AG10803 (cell line): ENCODE data around the gene GRAMD2A.

ENCODE experiments used
- DNase-seq: peaks from one replicate; pipeline ENCODE4 v3.0.0; 2010; ENCODE audit warnings: low read depth
- H3K4me3 ChIP-seq: 2 replicates; pipeline ENCODE4 v1.5.1; 2011; ENCODE audit warnings: mild to moderate bottlenecking, low read length, control low read depth
- TF ChIP-seq, protein P1 (sequence below): conservative IDR thresholded peaks from 2 replicates; pipeline ENCODE4 v1.5.1; 2011; ENCODE audit warnings: mild to moderate bottlenecking, low read length, control low read depth, inconsistent platforms

The GRAMD2A gene

DNA sequence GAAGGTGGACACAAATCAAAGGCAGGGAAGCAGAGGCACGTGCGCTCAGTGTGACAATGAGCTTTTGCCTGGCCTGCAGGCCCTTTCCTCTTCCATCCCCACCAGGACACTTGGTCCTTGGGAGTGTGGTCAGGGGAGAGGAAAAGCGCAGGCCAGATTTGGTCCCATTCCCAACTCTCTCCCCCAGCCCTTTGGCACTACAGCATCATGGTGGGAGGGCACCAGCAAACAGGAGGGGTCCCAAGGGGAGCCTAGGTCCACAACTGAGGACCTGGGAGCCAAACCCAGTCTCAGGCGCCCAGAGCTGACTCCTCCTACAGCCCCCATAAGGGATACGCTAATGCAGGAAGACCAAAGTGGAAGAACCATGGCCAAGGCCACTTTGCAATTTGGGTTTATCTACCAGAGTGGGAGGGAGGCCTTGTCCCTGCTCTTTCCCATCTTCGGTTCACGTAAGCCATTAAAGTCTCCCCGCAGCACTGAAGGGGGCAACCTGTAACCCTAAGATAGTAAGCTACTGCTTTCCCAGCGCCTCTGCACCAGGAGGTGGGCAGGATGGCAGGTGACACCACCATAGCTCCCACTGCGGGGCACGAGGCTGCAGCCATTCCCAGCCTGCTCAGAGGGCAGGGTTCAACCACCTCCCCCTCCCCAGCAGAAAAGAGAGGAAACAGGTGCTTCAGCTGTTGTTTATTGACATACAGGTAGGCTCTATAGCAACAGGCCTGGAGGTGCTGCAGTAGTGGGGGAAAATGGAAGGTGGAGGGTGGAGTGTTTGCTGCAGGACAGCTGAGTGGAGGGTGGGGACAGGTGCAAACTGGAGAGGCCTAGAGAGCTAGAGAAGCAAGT is 993 bp upstream of the GRAMD2A start:
- no peak for DNase-seq
- TF ChIP-seq, protein P1, sequence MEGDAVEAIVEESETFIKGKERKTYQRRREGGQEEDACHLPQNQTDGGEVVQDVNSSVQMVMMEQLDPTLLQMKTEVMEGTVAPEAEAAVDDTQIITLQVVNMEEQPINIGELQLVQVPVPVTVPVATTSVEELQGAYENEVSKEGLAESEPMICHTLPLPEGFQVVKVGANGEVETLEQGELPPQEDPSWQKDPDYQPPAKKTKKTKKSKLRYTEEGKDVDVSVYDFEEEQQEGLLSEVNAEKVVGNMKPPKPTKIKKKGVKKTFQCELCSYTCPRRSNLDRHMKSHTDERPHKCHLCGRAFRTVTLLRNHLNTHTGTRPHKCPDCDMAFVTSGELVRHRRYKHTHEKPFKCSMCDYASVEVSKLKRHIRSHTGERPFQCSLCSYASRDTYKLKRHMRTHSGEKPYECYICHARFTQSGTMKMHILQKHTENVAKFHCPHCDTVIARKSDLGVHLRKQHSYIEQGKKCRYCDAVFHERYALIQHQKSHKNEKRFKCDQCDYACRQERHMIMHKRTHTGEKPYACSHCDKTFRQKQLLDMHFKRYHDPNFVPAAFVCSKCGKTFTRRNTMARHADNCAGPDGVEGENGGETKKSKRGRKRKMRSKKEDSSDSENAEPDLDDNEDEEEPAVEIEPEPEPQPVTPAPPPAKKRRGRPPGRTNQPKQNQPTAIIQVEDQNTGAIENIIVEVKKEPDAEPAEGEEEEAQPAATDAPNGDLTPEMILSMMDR, result no peak
- no peak overlapping the region for H3K4me3 ChIP-seq

DNA sequence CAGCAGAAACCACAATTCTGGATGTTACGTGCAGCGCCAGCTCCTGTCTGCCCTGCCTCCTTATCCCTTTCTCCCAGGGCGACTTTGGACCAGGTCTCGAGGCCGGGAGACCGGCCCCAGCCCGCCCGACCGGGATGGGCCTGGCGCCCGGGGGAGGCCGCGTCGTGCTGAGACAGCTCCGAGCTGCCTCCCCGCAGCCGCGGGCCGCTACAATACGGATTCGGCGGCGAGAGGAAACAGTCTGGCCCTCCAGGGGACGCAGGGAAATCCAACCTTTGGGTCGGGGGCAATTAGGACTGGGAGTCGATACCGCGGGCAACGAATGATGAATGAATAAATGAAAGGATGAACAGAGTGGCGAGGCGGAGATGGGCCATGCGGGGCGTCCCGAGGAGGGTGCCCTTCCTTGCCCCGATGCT is 537 bp downstream of the GRAMD2A start:
- H3K4me3 ChIP-seq, result peak overlapping the region; percentile 27; the same call in 1 of the 2 replicates
- DNase-seq, result no peak
- TF ChIP-seq, protein P1, result no peak

DNA sequence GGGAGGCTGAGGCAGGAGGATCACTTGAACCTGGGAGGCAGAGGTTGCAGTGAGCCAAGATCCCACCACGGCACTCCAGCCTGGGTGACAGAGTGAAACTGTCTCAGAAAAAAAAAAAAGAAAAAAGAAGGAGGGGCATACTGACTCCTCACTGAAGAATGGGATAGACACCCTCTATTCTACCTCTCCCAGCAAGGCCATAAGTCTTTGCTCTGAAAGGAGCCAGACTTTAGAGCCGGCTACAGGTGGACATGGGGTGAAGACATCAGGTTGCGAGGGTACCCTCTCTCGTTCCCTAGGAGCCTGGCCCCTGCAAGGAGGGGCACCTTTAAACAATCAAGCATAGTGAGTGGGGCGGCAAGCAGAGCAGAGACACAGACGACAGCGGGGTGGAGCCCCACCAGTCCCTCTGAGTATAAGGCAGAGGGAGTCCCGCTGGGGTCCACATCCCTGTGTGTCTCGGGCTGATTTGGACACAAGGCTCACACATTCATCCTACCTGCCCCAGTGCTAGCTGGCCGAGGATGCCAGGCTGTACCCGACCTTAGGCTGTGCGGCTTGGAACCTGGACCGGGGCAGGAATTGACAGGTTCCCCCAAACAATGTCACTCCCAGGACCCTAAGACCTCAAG is 1.1 kb downstream of the GRAMD2A start:
- no peak overlapping the region for H3K4me3 ChIP-seq
- TF ChIP-seq, protein P1, result no peak
- no peak for DNase-seq

DNA sequence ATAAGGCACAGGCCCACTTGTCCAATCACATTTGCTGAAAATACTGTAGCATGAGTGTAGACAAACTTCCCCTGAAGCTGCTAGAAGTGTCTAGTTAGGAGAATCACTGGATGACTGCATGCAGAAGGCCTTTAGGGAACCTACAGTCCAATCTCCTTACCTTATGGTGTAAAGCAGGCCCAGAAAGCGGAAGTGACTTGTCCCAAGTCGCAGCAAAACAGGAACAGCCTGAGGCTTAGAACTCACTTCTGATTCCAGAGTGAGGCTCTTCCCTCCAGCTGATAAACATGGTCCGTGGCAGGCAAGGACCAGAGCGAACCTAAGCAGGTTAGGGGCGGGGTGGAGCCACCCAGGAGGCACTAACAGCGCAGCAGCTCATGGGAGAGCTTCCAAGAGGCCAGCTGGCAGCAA is 2.5 kb downstream of the GRAMD2A start:
- no peak for DNase-seq
- no peak overlapping the region for H3K4me3 ChIP-seq
- TF ChIP-seq, protein P1, result no peak

DNA sequence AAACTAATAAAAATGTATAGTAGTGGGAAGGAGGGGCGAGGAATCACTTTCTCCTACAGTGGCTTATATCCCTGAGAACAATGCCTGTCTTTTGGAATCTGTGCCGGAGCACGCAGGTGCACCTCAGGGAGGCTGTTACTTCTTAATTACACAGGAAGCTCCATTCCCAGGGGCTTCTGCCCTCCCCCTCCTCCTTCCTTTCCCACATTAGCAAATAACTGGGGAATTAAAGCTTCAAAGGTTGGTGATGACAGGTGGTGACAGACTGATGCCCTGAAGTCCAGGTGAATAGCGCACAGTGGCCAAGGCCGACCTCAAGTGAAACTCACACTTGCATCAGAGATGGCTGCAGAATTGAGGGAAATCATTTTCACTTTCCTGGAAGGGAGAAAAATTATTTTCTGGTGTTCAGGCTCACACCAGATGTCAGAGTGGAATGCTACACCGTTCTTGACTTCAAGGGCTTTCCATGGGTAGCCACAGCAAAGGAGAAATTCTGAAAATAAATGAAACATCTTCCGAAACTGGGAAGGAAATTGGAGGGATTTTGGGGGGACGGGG is 3.7 kb downstream of the GRAMD2A start:
- TF ChIP-seq, protein P1, result no peak
- no peak overlapping the region for H3K4me3 ChIP-seq
- peak; percentile 23 for DNase-seq

DNA sequence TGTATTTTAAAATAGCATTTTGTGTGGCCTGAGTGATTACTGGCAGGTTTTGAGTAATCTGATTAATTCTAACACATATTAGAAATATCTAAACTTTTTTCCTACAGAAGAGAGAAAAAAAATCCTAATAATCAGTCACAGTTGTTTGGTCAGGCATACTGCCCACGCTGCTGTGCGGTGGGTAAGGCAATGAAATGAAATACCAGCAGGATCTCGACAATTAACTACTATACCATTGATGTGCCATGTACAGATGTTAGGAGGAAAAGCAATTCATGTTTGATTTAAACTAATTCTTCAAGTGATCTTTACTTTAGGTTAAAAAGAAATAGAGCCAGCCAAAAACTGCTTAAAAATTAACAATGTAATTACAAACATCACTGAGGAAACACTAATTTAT is 5.2 kb downstream of the GRAMD2A start:
- TF ChIP-seq, protein P1, result no peak
- H3K4me3 ChIP-seq, result no peak overlapping the region
- no peak for DNase-seq
